Measurements from ENCODE around the gene SCAMP4. TPM values are rescaled to one million over a fixed set of nuclear protein-coding genes. Genes with fewer than 3 reads are reported as not detected.

Gene SCAMP4
- total RNA-seq, 1 donor from 2014 or later, result 51.6 TPM

GRCh38 chr19:1933942-1934341, 28.7 kb downstream of the SCAMP4 start:
- Mint-ChIP-seq H3K27me3 (ENCODE audit: low read depth) (no peaks in the 10 kb centered on the region), H3K4me3 (ENCODE audit: unreplicated experiment) (no peak overlapping the region), H3K27ac (ENCODE audit: unreplicated experiment) (no peak overlapping the region), H3K36me3 (ENCODE audit: low read depth) (peaks cover 2% of the 10 kb centered on the region), H3K4me1 (ENCODE audit: low read depth) (peaks cover 8% of the 10 kb centered on the region), H3K9me3 (ENCODE audit: low read depth) (peaks cover 2% of the 10 kb centered on the region)
- no peak for DNase-seq (ENCODE audit: low spot score)
- TF ChIP-seq CTCF (IDR thresholded peaks at IDR 0.05), result no peak

- H3K36me3 Mint-ChIP-seq (ENCODE audit: low read depth), result peaks cover 2% of the 10 kb centered on the region
- DNase-seq (ENCODE audit: low spot score), result no peak
- no peaks in the 10 kb centered on the region for H3K27me3 Mint-ChIP-seq (ENCODE audit: low read depth)
- peaks cover 9% of the 10 kb centered on the region for H3K4me1 Mint-ChIP-seq (ENCODE audit: low read depth)
- H3K4me3 Mint-ChIP-seq (ENCODE audit: unreplicated experiment), result no peak overlapping the region
- H3K27ac Mint-ChIP-seq (ENCODE audit: unreplicated experiment), result no peak overlapping the region
- no peak for TF ChIP-seq CTCF (IDR thresholded peaks at IDR 0.05)
- peaks cover 2% of the 10 kb centered on the region for H3K9me3 Mint-ChIP-seq (ENCODE audit: low read depth)
Observed at GRCh38 chr19:1935484-1936208, 30.4 kb downstream of the SCAMP4 start.

GRCh38 chr19:1936430-1936829, 31.2 kb downstream of the SCAMP4 start:
- Mint-ChIP-seq H3K4me3 (ENCODE audit: unreplicated experiment) (no peak overlapping the region), H3K27me3 (ENCODE audit: low read depth) (no peaks in the 10 kb centered on the region), H3K9me3 (ENCODE audit: low read depth) (peaks cover 2% of the 10 kb centered on the region), H3K27ac (ENCODE audit: unreplicated experiment) (peak overlapping the region; percentile 27), H3K36me3 (ENCODE audit: low read depth) (peaks cover 2% of the 10 kb centered on the region), H3K4me1 (ENCODE audit: low read depth) (peaks cover 9% of the 10 kb centered on the region)
- no peak for DNase-seq (ENCODE audit: low spot score)
- TF ChIP-seq CTCF (IDR thresholded peaks at IDR 0.05), result no peak

- Mint-ChIP-seq H3K36me3 (ENCODE audit: low read depth) (peaks cover 2% of the 10 kb centered on the region), H3K4me1 (ENCODE audit: low read depth) (peaks cover 9% of the 10 kb centered on the region), H3K4me3 (ENCODE audit: unreplicated experiment) (no peak overlapping the region), H3K9me3 (ENCODE audit: low read depth) (peaks cover 2% of the 10 kb centered on the region), H3K27ac (ENCODE audit: unreplicated experiment) (no peak overlapping the region), H3K27me3 (ENCODE audit: low read depth) (no peaks in the 10 kb centered on the region)
- DNase-seq (ENCODE audit: low spot score), result no peak
- TF ChIP-seq CTCF (IDR thresholded peaks at IDR 0.05), result no peak
Observed at GRCh38 chr19:1936916-1937610, 31.9 kb downstream of the SCAMP4 start.

- Mint-ChIP-seq H3K27ac (ENCODE audit: unreplicated experiment) (no peak overlapping the region), H3K4me3 (ENCODE audit: unreplicated experiment) (no peak overlapping the region), H3K36me3 (ENCODE audit: low read depth) (peaks cover 2% of the 10 kb centered on the region), H3K4me1 (ENCODE audit: low read depth) (peaks cover 14% of the 10 kb centered on the region), H3K27me3 (ENCODE audit: low read depth) (no peaks in the 10 kb centered on the region), H3K9me3 (ENCODE audit: low read depth) (peaks cover 2% of the 10 kb centered on the region)
- no peak for TF ChIP-seq CTCF (IDR thresholded peaks at IDR 0.05)
- no peak for DNase-seq (ENCODE audit: low spot score)
Observed at GRCh38 chr19:1938071-1938470, 32.9 kb downstream of the SCAMP4 start.
